SU-DHL-6 (cell line): ENCODE data around the gene ST8SIA2.

Experiments used
- H2AFZ ChIP-seq: fragments of 200-600 bp; sonication (generic); 2 replicates; pipeline ENCODE4 v1.6.1; 2014; ENCODE audit warnings: low read depth, mild to moderate bottlenecking, moderate library complexity, mixed read lengths, antibody characterized with exemption, low read length; ENCODE audit not compliant: severe bottlenecking
- H3F3A ChIP-seq: fragments of 200-600 bp; shearing (Covaris generic); 2 replicates; pipeline ENCODE4 v1.6.0; 2016; ENCODE audit warnings: antibody characterized with exemption, mild to moderate bottlenecking; ENCODE audit not compliant: insufficient read depth
- H3K27ac ChIP-seq: fragments of 200-600 bp; sonication (generic); 2 replicates; pipeline ENCODE4 v1.5.1; 2016; ENCODE audit warnings: low read depth, mild to moderate bottlenecking, low read length, moderate library complexity, mixed read lengths
- H3K27me3 ChIP-seq: fragments of 200-600 bp; sonication (generic), shearing (Covaris generic); 2 replicates; pipeline ENCODE4 v1.6.0; 2014; ENCODE audit warnings: mild to moderate bottlenecking, low read length
- H3K36me3 ChIP-seq: fragments of 200-600 bp; sonication (generic); 2 replicates; pipeline ENCODE4 v1.6.1; 2014; ENCODE audit warnings: mild to moderate bottlenecking, low read length, mixed read lengths
- H3K4me2 ChIP-seq: fragments of 300-600, 200-600 bp; shearing (Covaris generic), sonication (generic); 2 replicates; pipeline ENCODE4 v1.6.0; 2014; ENCODE audit warnings: low read length, low read depth, mild to moderate bottlenecking; ENCODE audit not compliant: poor library complexity, severe bottlenecking
- H3K4me3 ChIP-seq: fragments of 200-600 bp; sonication (generic); 2 replicates; pipeline ENCODE4 v1.5.1; 2014; ENCODE audit warnings: antibody characterized with exemption, low read length, mild to moderate bottlenecking, mixed read lengths; ENCODE audit not compliant: insufficient read depth, poor library complexity, severe bottlenecking
- H3K79me2 ChIP-seq: fragments of 200-600 bp; sonication (generic); 2 replicates; pipeline ENCODE4 v1.6.1; 2014; ENCODE audit warnings: mild to moderate bottlenecking, low read length, moderate library complexity; ENCODE audit not compliant: insufficient read depth
- H3K9ac ChIP-seq: fragments of 200-600 bp; sonication (generic); 2 replicates; pipeline ENCODE4 v1.7.0; 2014; ENCODE audit warnings: mild to moderate bottlenecking, low read length
- H3K9me2 ChIP-seq: fragments of 200-600 bp; sonication (generic); replicated peaks from 2 replicates; pipeline ENCODE4 v1.6.1; 2014; ENCODE audit warnings: low read length; ENCODE audit not compliant: insufficient read depth
- H3K9me3 ChIP-seq: fragments of 200-600 bp; sonication (generic); 2 replicates; pipeline ENCODE4 v1.6.1; 2014; ENCODE audit warnings: low read length, mixed read lengths; ENCODE audit not compliant: insufficient read depth
- H4K20me1 ChIP-seq: fragments of 200-600 bp; sonication (generic); 2 replicates; pipeline ENCODE4 v1.6.1; 2014; ENCODE audit warnings: low read depth, mild to moderate bottlenecking, antibody characterized with exemption, low read length, moderate library complexity, mixed read lengths
- EZH2phosphoT487 ChIP-seq: fragments of 200-600 bp; sonication (generic), shearing (Covaris generic); conservative IDR thresholded peaks from 2 replicates; pipeline ENCODE4 v1.6.1; 2018; ENCODE audit warnings: mild to moderate bottlenecking, antibody characterized with exemption, low read length, moderate library complexity, mixed read lengths
- TF ChIP-seq, protein P1 (sequence below): fragments of 200-600 bp; sonication (generic); IDR thresholded peaks from one replicate; pipeline ENCODE4 v1.5.1; 2017; ENCODE audit warnings: antibody characterized with exemption, mild to moderate bottlenecking, low read length, moderate library complexity; ENCODE audit not compliant: insufficient read depth, poor library complexity, severe bottlenecking

ST8SIA2 gene

GRCh38 chr15:92506506-92506905, 112.8 kb downstream of the ST8SIA2 start:
- no peak overlapping the region for H2AFZ ChIP-seq
- peaks cover 3% of the 10 kb centered on the region; the same call in 1 of the 2 replicates for H3K27me3 ChIP-seq
- no peaks in the 10 kb centered on the region; the same call in 1 of the 2 replicates for H3K9me2 ChIP-seq
- no peaks in the 10 kb centered on the region for H3F3A ChIP-seq
- no peak overlapping the region for H3K4me2 ChIP-seq
- H3K27ac ChIP-seq: no peak overlapping the region
- no peak overlapping the region for H3K4me3 ChIP-seq
- H3K9ac ChIP-seq: no peak overlapping the region
- H4K20me1 ChIP-seq: no peaks in the 10 kb centered on the region
- no peaks in the 10 kb centered on the region for H3K36me3 ChIP-seq
- H3K9me3 ChIP-seq: no peaks in the 10 kb centered on the region
- no peak for TF ChIP-seq EZH2phosphoT487
- TF ChIP-seq, protein P1, sequence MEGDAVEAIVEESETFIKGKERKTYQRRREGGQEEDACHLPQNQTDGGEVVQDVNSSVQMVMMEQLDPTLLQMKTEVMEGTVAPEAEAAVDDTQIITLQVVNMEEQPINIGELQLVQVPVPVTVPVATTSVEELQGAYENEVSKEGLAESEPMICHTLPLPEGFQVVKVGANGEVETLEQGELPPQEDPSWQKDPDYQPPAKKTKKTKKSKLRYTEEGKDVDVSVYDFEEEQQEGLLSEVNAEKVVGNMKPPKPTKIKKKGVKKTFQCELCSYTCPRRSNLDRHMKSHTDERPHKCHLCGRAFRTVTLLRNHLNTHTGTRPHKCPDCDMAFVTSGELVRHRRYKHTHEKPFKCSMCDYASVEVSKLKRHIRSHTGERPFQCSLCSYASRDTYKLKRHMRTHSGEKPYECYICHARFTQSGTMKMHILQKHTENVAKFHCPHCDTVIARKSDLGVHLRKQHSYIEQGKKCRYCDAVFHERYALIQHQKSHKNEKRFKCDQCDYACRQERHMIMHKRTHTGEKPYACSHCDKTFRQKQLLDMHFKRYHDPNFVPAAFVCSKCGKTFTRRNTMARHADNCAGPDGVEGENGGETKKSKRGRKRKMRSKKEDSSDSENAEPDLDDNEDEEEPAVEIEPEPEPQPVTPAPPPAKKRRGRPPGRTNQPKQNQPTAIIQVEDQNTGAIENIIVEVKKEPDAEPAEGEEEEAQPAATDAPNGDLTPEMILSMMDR: no peak
- no peaks in the 10 kb centered on the region for H3K79me2 ChIP-seq

- Histone ChIP-seq H3K9ac (no peak overlapping the region), H3K9me3 (no peaks in the 10 kb centered on the region), H3K4me3 (no peak overlapping the region), H3K4me2 (no peak overlapping the region), H3K27ac (no peak overlapping the region), H3K27me3 (no peaks in the 10 kb centered on the region), H3K9me2 (no peaks in the 10 kb centered on the region), H3F3A (no peaks in the 10 kb centered on the region), H3K79me2 (no peaks in the 10 kb centered on the region), H4K20me1 (no peaks in the 10 kb centered on the region), H3K36me3 (no peaks in the 10 kb centered on the region), H2AFZ (no peak overlapping the region)
- TF ChIP-seq EZH2phosphoT487: no peak
- TF ChIP-seq, protein P1: no peak
Observed at GRCh38 chr15:92510163-92510882, 116.6 kb downstream of the ST8SIA2 start.
